ENCODE results near the gene TAGLN3. TPM values are rescaled to one million over a fixed set of nuclear protein-coding genes. Genes with fewer than 3 reads are reported as not detected.
"Not testable (repeated sequence)": the region's sequence is repeated elsewhere in the genome, so short reads cannot be mapped to it uniquely, and the experiment has no call there.

Gene TAGLN3
- total RNA-seq, 1 donor from 2014 or later, result 1.6 TPM

DNA sequence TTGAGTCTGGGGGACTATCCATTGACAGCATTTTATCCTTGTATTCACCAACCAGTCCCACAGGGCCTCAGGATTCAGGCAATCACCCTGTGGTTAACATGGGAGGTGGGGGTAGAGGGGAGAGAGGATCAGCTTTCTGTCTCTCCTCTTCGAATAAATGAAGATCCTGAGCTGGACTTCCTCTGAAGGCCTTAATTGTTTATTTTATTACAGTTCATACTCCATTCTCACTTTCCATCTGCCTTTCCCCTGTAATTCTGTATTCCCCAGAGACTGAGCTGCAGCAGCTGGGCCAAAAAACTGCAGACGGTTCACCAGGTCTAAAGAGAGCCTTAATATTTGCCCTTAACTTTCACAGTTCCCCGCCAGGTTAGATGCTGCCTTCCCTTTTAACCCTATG is 11.9 kb downstream of the TAGLN3 start:
- peak; percentile 63 for DNase-seq

DNA sequence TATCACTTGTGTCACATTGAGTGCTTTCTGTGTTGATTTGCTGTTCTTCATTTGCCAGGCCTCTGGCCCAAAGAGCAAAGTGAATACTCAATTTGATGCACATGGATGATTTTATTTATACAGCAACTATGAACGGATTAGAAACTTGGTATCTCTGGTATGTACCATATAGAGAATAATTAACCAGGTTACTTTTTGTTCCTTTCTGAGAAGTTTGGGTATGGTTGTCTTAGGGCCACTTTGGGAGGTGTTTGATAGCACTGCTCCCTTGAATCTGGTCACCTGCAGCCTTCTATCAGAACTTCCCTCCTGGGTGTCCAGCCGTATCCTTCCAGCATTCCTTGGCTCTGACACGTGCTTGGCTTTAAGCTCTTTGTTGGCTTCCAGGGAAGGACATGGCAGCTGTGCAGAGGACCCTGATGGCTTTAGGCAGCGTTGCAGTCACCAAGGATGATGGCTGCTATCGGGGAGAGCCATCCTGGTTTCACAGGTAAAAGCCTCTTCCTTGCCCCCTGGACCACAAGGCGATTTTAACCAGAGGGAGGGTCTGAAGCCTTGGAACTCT is 12.7 kb downstream of the TAGLN3 start:
- DNase-seq, result no peak

DNA sequence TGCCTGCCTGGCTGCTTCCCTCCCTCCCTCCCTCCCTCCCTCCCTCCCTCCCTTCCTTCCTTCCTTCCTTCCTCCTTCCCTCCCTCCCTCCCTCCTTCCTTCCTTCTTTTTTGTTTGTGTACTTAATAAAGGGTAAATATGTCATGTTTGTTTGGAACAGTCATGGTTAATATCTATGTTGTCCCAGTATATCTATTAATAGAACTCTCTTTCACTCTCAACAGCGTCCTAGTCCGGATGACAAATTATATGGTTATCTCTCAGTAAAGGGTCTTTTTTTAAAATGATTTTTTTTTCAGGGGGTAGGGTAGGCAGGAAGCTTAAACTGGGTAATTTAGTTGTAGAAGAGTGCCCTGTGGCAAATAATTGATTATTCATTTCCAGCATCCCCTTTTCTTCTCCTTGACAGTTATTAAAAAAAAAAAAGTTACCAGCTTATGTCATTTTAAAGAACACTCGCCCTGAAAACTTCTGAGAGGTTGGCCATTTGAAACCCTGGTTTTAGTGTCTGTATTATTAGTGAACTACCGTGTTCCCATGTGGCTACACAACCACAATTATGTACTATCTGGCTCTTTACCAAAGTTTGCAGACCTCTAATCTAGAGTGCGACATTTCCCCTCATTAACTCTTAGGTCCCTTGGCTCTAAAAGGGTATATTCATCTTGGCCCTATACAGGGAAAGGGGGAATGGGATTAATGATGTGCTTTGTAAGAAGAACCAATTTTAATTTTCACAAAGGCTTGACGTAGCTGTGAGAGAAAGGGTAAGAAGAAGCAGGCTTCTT is 13.7 kb downstream of the TAGLN3 start:
- DNase-seq, result no peak

DNA sequence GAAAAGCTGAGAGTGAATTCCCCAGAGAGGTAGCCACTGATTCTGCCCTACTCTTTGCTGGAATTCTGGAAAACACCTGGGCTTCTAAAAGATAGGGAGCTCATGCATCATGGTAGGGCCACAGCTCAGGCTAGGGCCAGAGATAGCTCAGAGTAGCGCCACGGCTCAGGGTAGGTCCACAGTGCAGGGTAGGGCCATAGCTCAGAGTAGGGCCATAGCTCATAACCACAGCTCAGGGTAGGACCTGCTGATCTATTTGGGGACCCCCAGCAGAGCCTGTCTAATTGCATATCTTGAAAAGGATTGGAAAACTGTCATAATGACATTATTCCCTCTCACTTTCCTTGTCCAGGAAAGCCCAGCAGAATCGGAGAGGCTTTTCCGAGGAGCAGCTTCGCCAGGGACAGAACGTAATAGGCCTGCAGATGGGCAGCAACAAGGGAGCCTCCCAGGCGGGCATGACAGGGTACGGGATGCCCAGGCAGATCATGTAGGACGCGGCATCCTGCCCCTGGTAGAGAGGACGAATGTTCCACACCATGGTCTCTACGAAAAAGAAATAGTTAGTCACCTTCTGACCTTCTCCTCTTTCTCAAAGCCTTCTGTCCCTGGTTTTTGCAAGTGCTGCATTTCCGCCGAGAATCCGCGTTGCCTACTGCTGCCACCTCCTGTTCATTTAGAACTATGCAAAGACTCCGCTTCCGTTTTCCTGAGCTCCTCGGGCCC is 14.5 kb downstream of the TAGLN3 start:
- peak; percentile 88 for DNase-seq

DNA sequence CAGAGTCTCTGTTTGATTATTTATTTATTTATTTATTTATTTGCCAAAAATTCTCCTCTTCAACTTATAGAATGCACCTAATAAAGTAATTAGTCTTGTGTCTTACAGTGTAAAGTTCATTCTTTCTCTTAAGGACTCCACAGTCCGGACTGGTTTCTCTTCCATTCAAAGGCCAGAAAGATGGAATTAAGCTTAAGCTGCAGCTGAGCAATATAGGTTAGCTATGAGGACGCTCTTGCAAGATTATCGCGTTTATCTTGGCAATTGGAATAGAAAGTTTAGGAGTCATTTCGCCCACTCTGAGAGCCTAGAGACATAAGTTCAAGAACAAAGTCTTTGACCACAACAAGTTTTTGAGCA is 15.0 kb downstream of the TAGLN3 start:
- DNase-seq, result no peak

DNA sequence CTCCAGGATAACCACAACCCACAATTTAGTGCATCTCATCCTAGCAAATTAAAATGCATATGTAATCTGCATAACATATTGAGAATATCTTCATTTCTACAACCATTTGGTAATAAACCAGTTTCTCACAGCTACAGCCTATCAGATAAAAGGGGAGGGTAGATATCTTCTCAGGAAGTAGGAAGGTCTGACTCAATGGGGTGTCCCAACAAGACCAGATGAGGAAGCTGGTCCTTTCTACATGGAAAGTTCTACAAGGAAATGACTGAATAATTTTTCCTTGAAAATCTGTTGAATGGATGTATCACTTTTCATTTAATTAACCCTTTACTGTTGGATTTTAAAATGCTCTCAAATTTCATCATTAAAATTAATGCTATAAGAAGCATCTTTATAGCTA is 18.4 kb downstream of the TAGLN3 start:
- no peak for DNase-seq

DNA sequence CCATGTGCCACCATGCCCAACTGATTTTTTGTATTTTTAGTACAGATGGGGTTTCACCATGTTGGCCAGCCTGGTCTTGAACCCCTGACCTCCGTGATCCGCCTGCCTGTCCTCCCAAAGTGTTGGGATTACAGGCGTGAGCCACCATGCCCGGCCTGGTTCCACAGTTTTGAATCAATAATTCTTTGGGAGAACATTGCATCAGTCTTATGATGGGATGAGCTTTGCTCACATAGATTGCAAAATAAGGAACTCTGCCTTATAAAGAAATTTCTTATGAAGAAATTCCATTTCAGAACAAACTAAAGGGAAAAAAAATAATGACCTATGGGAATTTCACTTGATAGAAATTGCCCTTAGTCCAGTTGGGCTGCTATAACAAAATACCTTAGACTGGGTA is 20.0 kb downstream of the TAGLN3 start:
- no peak for DNase-seq

DNA sequence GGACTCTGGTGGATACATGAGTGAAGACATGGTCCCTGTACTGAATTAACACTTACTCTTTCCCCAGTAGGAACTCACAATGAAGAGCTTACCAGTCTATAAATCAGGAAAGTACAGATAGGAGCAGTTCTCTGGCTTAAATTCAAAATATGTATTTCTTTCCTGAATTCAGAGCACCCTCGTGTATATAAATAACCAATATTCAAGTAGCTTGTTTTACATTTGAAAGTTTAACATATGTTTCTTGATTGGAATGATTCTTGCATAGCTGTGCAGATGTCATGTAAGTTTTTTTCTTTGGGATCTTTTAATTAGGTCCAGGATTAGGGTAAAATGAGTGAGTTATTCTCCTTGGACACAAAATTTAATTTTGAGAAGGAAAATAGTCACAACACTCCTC is 21.0 kb downstream of the TAGLN3 start:
- DNase-seq, result no peak

DNA sequence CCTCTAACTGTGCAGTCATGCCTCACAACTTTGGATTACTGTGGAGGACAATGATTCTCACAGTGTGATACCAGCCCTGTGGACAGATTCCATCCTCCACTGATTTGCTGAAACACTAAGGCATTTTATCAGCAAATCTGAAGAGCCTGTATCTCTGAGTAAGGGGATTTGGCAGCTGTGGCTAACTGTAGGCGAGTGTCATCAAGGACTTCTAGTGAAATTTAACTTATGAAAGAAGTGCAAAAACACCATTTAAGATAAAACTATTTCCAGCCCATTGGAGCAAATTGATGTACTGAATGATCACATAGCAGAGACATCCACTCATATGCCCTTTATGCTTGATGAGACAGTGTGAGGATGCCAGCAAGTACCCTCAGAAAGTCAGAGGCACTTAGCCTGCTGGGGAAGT is 22.0 kb downstream of the TAGLN3 start:
- no peak for DNase-seq

DNA sequence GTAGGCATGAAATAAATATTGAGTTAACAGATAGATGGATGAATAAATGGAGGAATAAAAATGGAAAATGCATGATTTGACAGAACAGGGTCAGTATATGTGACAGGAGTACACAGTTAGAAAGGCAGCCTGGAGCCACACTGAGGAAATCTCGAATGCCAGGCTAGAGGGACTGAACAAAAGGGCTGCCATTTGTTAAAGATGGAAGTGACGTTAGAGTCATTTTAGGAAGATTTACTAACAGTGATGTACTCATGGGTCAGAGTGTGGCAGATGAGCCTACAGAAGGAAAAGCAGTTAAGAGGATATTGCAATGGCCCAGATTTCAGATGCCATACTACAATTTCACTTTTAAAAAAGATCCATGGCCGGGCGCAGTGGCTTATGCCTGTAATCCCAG is 28.4 kb downstream of the TAGLN3 start:
- no peak for DNase-seq

DNA sequence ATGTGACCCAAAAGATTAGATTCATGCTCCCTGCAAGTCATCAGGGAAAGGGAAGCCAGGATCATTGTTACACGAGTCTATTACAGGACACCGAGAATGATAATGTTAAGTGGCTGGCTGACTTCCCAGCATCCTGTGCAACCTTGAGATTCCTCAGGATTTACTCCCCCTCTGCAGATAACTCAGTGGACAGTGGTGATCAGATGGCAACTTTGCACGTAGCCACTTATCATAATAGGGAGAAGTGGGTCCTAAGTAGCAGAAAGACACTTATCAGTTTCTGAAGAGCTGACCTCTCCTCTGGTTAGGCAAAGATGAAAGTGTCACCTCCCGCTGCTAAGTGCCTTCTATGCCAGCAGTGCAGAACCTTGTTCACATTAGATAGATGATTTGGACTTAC is 29.1 kb downstream of the TAGLN3 start:
- DNase-seq, result no peak

DNA sequence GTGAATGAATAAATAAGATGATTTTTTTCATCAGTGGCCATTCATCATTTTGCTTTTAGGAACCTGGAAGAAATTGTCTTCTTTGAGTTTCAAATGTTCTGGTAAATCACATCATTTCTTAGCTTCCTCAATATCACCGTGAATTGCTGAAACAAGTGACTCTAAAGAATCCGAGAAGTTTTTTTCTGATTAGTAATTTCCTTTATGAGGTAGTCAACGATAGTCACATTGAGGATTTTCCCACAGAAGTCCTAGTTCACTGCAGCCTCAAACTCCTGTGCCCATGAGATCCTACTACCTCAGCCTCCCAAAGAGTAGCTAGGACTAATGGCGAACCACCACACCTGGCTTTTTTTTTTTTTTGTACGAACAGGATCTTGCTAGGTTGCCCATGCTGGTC is 32.2 kb downstream of the TAGLN3 start:
- no peak for DNase-seq

DNA sequence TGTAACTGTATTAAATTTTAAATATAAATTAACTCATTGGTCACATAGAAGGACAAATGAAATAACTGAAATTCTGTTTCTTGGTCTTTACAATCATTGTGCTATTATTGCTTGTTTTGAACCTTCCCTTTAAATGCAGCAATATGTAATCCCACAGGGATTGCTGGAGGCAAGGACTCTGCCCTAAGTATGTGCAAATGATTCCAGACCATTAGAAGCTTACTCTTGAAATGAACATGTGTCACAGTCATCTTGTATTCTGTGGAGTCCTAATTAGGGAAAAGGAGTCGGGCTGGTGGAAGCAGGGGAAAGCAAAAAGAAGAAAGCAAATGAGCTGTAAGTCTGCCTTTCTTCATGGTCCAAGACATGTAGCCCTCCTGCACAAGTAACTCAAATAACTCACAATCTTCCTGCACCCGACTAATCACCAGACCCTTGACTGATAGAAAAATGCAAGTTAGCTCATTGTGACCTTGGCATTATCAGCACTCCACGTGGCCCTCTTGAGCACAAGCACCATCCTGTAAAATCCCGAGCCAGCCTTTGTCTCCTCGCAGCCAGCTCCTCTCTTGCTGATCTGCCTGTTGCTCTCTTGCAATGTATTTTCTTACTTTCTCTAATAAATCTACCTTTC is 33.5 kb downstream of the TAGLN3 start:
- DNase-seq, result no peak

DNA sequence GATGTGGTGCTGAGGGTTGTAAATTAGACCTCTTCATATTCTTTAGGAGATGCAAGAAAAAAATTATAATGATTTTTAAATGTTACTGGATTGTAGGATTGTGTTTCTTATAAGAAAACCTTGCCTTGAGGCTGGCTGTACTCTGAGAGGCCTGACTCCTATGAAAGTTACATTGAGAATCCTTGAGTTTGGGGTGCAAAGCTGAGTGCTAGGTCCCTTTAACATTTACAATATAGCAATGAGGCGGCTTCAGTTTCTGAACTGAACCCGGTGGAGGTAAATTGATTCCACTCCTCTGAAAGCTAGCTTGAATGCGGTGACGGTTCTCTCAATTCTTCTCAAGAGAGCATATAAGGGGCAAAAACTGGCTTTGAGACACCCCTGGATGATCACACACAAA is 35.7 kb downstream of the TAGLN3 start, which contains the start of gene TMPRSS7:
Gene TMPRSS7 (plus strand): TSS at position 301 of the 400 bp plus-strand sequence. CDS start 110 bp downstream, outside the sequence.
- DNase-seq, result no peak

DNA sequence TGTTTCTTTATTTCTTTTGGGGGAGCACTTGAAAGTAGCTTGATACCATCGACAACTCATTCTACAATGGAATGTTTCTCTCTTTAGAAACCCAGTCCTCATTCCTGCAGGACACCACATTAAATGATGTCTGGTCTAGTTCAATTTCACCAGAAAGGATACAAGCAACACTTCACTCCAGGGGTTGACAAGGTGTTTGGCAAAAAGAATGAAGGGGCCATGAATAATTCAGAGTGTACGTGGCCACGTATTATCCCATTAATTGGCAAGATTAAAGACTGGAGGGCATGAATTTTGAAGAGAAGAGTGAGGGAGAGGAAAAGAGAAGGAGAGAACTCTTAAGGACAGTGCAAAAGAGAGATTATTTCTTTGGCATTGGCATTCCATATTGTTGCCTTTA is 36.5 kb downstream of the TAGLN3 start:
- no peak for DNase-seq

DNA sequence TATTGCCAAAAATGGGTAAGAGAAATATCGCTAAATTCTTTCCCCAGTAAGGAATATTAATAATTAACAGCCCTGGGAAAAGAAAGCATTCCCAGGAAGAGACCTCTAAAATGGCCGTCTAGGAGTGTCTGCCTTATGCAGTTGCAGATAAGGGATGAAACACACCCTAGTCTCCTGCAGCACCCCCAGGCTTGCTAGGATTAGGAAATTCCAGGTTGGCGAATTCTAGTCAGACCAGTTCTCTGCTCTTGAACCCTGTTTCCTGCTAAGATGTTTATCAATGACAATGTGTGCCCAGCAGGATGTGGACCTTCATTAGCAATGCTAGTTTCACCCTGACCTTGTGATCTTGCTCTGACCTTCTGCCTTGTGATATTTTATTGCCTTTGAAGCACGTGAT is 38.5 kb downstream of the TAGLN3 start:
- not testable (repeated sequence) for DNase-seq

DNA sequence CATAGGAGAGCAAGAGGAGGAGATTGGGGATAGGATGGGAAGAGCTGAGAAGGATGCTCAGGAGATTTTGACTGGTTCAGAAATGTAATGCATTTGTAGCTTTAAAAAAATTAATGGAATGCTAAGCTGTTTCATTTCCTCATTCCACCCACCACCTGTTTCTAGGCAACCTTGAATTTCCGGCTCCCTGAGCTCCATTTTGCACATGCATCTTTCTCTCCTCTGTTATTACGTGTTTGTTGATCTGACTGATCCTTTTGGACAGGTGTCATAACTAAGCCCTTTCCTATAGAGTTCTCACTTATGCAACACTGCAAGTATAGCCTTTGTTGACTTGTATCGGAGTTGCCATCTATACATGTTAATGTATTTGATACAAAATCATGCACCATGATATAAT is 40.1 kb downstream of the TAGLN3 start:
- no peak for DNase-seq

DNA sequence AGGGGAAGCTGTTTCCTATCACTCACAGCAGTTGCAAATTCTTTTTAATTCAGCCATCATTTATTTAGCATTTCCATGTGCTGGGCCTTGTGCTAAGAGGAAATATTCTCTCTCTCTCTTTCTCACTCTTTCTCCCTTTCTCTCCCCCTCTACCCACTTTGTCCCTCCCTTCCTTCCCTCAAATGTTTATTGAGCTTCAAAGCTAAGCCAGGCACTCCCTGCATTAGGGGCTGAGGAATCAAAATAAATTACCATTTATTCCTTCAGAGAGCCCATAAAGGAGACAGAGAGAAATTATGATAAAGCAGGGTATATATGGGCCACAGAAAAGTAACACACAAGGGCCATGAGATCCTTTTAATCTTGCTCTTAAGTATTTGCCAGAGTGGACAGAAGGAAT is 42.6 kb downstream of the TAGLN3 start:
- no peak for DNase-seq

DNA sequence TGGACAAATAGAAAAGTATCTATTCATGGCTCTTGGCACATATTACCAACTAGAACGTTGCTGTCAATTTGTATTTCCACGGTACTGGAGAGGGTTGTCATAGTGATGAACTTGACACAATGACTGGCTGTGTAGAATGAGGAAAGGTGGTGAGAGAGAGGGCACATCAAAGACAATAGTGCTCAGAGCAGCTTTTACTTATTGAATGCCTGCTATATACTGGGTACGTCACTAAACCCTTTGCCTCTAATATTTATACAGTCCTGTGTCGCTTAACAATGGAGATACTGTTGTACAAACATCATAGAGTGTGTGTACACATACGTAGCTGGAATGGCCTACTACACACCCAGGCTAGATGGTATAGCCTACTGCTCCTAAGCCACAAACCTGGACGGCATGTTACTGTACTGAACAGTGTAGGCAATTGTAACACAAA is 44.1 kb downstream of the TAGLN3 start:
- peak; percentile 54 for DNase-seq

DNA sequence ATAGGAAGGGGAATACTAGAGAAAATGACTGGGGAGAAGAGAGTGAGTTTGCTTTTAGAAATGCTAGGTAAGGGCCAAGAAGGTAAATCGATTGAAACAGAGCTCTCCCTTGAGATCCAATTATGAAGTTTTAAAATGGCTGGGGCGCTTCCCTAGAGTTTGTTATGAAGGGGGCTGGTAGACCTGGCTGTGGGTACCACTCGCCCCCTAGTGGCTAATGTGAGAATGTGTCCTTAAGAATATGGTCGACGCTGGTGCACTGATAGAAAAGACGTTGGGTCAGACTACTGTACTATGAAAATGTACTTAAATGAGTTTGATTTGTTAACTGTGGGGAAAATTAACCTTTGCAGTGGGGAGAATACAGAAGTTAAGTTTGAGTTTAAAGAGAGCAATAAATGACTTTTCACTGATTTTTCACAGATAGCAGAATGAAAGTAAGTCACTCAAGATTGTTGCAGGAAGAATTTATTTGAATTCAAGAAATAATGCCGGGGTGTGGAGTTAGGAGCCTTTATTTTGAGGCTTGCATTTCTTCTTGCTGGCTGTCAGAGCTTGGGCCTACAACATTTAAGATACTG is 45.0 kb downstream of the TAGLN3 start:
- DNase-seq, result peak; percentile 83

DNA sequence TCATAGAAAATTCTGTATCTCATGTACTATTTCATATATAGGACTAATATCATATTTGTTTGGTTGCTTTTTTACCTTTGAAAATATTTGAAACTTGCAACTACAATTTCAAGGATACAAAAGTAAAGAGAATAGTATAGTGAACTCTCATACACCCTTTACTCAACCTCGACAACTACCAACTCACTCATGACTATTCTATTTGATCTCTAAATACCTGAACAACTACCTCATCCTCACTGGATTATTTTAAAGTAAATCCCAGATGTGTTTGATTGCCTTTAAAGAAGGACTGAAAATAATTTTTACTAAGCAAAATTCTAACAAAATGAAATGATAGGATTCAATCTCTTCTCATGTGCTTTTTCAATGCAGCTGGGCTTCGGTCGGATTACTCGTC is 47.9 kb downstream of the TAGLN3 start:
- DNase-seq, result no peak

DNA sequence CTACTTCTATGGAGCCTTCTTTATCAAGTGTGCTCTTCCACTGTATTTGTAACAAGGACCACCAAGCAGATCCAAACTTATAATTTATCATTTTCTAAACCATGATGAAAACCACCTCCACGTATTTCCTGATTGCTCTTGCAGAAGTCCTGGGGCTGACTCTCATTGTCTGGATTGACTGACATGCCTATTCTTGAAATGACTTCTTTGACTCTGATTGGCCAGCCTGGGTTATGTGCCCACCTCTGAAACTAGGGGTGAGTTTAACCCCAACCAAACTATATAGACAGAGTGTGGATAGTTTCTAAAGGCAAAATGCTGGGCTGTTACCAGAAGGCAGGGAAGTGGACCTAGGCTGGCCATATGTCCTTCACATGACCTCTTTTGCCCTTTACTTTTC is 48.5 kb downstream of the TAGLN3 start:
- DNase-seq, result no peak

DNA sequence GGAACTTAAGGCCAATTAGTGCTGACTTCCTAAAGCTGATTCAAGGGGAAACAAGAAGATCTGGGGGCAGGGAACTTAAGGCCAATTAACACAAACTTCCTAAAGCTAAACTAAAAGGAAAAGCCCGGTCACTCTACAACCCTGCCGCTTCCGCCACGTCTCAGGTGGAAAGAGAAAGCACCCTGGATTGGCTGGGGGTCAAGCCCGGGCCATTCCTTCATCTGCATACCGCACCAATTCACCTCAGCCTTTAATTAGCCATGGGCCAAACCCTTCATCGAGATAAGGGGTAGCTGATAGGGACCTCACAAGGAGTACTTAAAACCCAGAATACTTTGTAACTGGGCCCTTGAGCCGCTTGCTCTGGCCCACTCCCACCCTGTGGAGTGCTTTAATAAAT is 50.2 kb downstream of the TAGLN3 start:
- DNase-seq, result no peak

Data from tongue (tissue), 2 donors.